Measurements from ENCODE around the gene MXD4. TPM values are rescaled to one million over a fixed set of nuclear protein-coding genes. Genes with fewer than 3 reads are reported as not detected.
A peak's percentile ranks its signal among the peaks of the same experiment; 100 is the strongest.

Gene MXD4
- total RNA-seq, 1 donor from 2014 or later: 22.7 TPM

DNA sequence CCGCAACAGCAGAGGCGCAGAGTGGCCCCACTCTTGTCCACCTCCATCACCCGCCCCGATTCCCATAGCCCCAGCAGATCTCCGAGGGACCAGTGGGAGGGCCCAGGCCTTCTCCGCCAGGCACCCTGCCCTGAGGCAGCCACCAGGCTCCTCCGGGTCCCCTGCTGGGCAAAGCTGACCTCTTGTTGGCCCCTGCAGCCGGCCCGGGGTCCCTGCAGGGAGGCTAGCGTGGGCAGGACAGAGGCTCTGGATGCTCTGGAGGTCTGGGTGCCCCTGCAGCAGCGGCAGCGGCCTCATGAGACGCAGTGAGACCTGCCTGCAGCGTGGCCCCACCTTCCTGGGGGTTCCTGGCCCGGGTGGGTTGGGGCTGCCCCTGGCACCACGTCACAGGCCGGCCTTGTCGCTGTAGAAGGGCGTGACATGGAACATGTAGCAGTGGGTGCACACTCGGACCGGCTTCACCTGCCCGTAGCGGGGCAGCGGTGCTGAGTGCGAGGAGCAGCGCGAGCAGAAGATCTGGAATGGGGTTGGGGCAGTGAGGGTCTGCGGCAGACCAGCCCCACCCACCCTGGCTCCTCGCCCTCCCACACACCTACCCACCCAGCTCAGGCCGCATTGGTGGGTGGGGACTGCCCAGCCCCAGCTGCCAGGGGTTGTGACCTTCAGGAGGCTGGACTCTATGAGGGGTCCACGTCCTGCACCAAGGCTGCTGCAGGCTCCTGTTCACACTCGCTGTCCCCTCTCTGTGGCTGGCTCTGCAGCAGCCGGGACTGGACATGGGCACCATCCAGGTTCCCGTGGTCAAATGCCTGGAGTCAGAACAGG, 8.6 kb upstream of the MXD4 start:
- TF ChIP-seq EZH2phosphoT487 (IDR thresholded peaks at IDR 0.05) (no peak), EZH2 (IDR thresholded peaks at IDR 0.05) (no peak)
- TF ChIP-seq, protein P1, sequence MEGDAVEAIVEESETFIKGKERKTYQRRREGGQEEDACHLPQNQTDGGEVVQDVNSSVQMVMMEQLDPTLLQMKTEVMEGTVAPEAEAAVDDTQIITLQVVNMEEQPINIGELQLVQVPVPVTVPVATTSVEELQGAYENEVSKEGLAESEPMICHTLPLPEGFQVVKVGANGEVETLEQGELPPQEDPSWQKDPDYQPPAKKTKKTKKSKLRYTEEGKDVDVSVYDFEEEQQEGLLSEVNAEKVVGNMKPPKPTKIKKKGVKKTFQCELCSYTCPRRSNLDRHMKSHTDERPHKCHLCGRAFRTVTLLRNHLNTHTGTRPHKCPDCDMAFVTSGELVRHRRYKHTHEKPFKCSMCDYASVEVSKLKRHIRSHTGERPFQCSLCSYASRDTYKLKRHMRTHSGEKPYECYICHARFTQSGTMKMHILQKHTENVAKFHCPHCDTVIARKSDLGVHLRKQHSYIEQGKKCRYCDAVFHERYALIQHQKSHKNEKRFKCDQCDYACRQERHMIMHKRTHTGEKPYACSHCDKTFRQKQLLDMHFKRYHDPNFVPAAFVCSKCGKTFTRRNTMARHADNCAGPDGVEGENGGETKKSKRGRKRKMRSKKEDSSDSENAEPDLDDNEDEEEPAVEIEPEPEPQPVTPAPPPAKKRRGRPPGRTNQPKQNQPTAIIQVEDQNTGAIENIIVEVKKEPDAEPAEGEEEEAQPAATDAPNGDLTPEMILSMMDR (IDR thresholded peaks at IDR 0.05): no peak
- peaks cover 20% of the 10 kb centered on the region for H3K4me1 Mint-ChIP-seq
- no peaks in the 10 kb centered on the region for H3K9me3 Mint-ChIP-seq
- no peaks in the 10 kb centered on the region for H3K36me3 Mint-ChIP-seq
- Histone ChIP-seq H3K27me3 (no peaks in the 10 kb centered on the region), H3K36me3 (no peaks in the 10 kb centered on the region), H3K4me3 (no peak overlapping the region), H3K4me1 (peaks cover 10% of the 10 kb centered on the region), H3K9ac (no peak overlapping the region), H4K20me1 (ENCODE audit: low read depth) (no peaks in the 10 kb centered on the region), H2AFZ (replicated peaks) (no peak overlapping the region), H3K27ac (no peak overlapping the region), H3K4me2 (no peak overlapping the region), H3K9me3 (ENCODE audit: low read depth) (no peaks in the 10 kb centered on the region), H3F3A (ENCODE audit: low read depth) (no peaks in the 10 kb centered on the region), H3K79me2 (ENCODE audit: low read depth) (no peaks in the 10 kb centered on the region)
- DNase-seq (ENCODE audit: low spot score): no peak
- H3K27ac Mint-ChIP-seq: no peak overlapping the region
- H3K27me3 Mint-ChIP-seq (ENCODE audit: insufficient read depth, low read depth): peaks cover 5% of the 10 kb centered on the region
- no peak overlapping the region for H3K4me3 Mint-ChIP-seq

DNA sequence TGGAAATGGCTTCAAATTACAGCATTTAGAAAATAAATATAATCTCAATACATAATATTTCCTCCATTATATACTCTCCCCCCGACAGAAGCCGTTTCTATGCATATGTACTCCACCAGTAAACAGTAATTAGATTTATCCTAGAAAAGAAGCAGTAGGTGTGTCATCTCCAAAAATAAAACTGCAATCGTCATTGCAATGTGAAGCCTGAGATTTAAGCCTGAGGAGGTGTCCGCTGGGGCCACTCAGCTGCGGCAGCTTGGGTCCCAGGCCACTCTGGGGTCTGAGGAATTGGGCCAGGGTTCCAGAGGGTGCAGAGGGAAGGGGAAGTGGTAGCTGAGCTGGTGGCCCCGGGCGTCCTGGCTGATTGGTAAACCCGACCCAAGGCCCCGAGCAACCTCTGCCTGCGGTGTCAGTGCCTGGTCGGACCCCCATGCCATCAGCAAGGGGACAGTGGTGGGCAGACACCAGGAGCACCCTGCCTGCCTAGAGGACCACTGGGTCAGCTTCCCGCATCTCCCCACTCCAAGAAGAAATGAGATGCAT, 7.8 kb upstream of the MXD4 start:
- no peak overlapping the region for H3K4me2 ChIP-seq
- H3K4me3 ChIP-seq: no peak overlapping the region
- H3K4me3 Mint-ChIP-seq: no peak overlapping the region
- no peak overlapping the region for H3K27ac Mint-ChIP-seq
- H3K4me1 Mint-ChIP-seq: peaks cover 20% of the 10 kb centered on the region
- H3K27ac ChIP-seq: no peak overlapping the region
- H3F3A ChIP-seq (ENCODE audit: low read depth): no peaks in the 10 kb centered on the region
- no peak overlapping the region for H2AFZ ChIP-seq (replicated peaks)
- peaks cover 10% of the 10 kb centered on the region for H3K4me1 ChIP-seq
- no peaks in the 10 kb centered on the region for H3K36me3 Mint-ChIP-seq
- no peak for TF ChIP-seq EZH2 (IDR thresholded peaks at IDR 0.05)
- TF ChIP-seq, protein P1 (IDR thresholded peaks at IDR 0.05): no peak
- no peak for TF ChIP-seq EZH2phosphoT487 (IDR thresholded peaks at IDR 0.05)
- H3K27me3 ChIP-seq: no peaks in the 10 kb centered on the region
- DNase-seq (ENCODE audit: low spot score): no peak
- H4K20me1 ChIP-seq (ENCODE audit: low read depth): no peaks in the 10 kb centered on the region
- H3K36me3 ChIP-seq: no peaks in the 10 kb centered on the region
- H3K9me3 Mint-ChIP-seq: no peaks in the 10 kb centered on the region
- H3K79me2 ChIP-seq (ENCODE audit: low read depth): no peaks in the 10 kb centered on the region
- no peak overlapping the region for H3K9ac ChIP-seq
- no peaks in the 10 kb centered on the region for H3K9me3 ChIP-seq (ENCODE audit: low read depth)
- peaks cover 5% of the 10 kb centered on the region for H3K27me3 Mint-ChIP-seq (ENCODE audit: insufficient read depth, low read depth)

DNA sequence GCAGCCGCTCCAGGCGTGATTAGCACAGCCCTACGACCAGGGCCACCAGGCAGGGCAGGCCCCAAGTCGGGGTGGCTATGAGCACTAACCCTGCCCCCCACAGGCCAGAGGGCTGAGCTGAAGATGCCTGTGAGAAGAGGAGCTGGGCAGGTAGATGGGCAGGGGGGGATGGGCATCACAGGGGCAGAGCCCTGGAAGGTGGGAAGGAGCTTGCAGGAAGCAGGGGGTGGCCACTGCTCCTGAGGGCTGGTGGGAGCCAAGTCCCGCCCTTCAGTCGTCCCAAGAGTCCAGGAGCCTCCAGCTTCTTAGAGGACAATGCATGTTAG, 7.3 kb upstream of the MXD4 start:
- H3K4me3 Mint-ChIP-seq: no peak overlapping the region
- Histone ChIP-seq H3K79me2 (ENCODE audit: low read depth) (no peaks in the 10 kb centered on the region), H3F3A (ENCODE audit: low read depth) (peaks cover 2% of the 10 kb centered on the region), H3K36me3 (no peaks in the 10 kb centered on the region), H3K27me3 (no peaks in the 10 kb centered on the region), H3K4me2 (no peak overlapping the region), H3K4me3 (no peak overlapping the region), H3K27ac (no peak overlapping the region), H3K9me3 (ENCODE audit: low read depth) (no peaks in the 10 kb centered on the region), H3K4me1 (peaks cover 13% of the 10 kb centered on the region), H3K9ac (no peak overlapping the region), H4K20me1 (ENCODE audit: low read depth) (no peaks in the 10 kb centered on the region), H2AFZ (replicated peaks) (peak overlapping the region; percentile 72)
- no peak overlapping the region for H3K27ac Mint-ChIP-seq
- no peaks in the 10 kb centered on the region for H3K36me3 Mint-ChIP-seq
- H3K27me3 Mint-ChIP-seq (ENCODE audit: insufficient read depth, low read depth): peaks cover 5% of the 10 kb centered on the region
- TF ChIP-seq, protein P1 (IDR thresholded peaks at IDR 0.05): no peak
- TF ChIP-seq EZH2 (IDR thresholded peaks at IDR 0.05) (no peak), EZH2phosphoT487 (IDR thresholded peaks at IDR 0.05) (no peak)
- DNase-seq (ENCODE audit: low spot score): peak; percentile 26
- peaks cover 18% of the 10 kb centered on the region for H3K4me1 Mint-ChIP-seq
- H3K9me3 Mint-ChIP-seq: no peaks in the 10 kb centered on the region

All from neural progenitor cell (in vitro differentiated cells).